Aorta (tissue), 5 donors: ENCODE data around the gene HOXB3. TPM values are rescaled to one million over a fixed set of nuclear protein-coding genes. Genes with fewer than 3 reads are reported as not detected.

Experiments
- ATAC-seq: fragments of 200-7000 bp; cut with Tn5 transposase; one replicate; pipeline ENCODE4 v1.9.1; 2022; ENCODE audit warnings: moderate library complexity; ENCODE audit not compliant: low FRiP score
- DNase-seq, 2 donors: peaks; one replicate each; pipeline ENCODE4 v3.0.0-alpha.2; 2020
- H3K27ac ChIP-seq, 2 donors: one replicate each; pipeline ENCODE4 v1.5.1; 2013; ENCODE audit warnings: low read length in 2 of 2, mild to moderate bottlenecking in 2 of 2, moderate library complexity in 2 of 2, control low read depth in 1 of 2, inconsistent platforms in 1 of 2, low read depth in 1 of 2
- H3K27me3 ChIP-seq, 2 donors: one replicate each; pipeline ENCODE4 v1.6.1; 2013; ENCODE audit warnings: control low read depth in 1 of 2, low read length in 1 of 2, mild to moderate bottlenecking in 1 of 2, moderate library complexity in 1 of 2; ENCODE audit not compliant: insufficient read depth in 2 of 2, control insufficient read depth in 1 of 2
- H3K36me3 ChIP-seq, 2 donors: one replicate each; pipeline ENCODE4 v1.6.1; 2013; ENCODE audit warnings: control low read depth in 1 of 2, low read length in 1 of 2, mild to moderate bottlenecking in 1 of 2; ENCODE audit not compliant: insufficient read depth in 2 of 2, control insufficient read depth in 1 of 2
- H3K4me1 ChIP-seq, 2 donors: one replicate each; pipeline ENCODE4 v1.6.1; 2013; ENCODE audit warnings: low read length in 2 of 2, control low read depth in 1 of 2, mild to moderate bottlenecking in 1 of 2, moderate library complexity in 1 of 2; ENCODE audit not compliant: insufficient read depth in 2 of 2, control insufficient read depth in 1 of 2
- H3K4me3 ChIP-seq, 2 donors: one replicate each; pipeline ENCODE4 v1.5.1; 2013; ENCODE audit warnings: low read length in 2 of 2, control low read depth in 1 of 2, mild to moderate bottlenecking in 1 of 2
- H3K9me3 ChIP-seq: one replicate; pipeline ENCODE4 v1.6.1; 2013; ENCODE audit warnings: mild to moderate bottlenecking, low read length; ENCODE audit not compliant: control insufficient read depth
- WGBS, 2 donors: extraction: QIAGEN DNeasy Blood & Tissue Kit; methylation state at CpG; one replicate each; pipeline ENCODE4 v1.1.7; 2013; 5-methylcytosine and 5-hydroxymethylcytosine counted together
- intact Hi-C, 2 donors: fragments of 100-400 bp; cut with DNase I; formaldehyde crosslinking; loops; one replicate each; pipeline versions ENCODE4 v1.14.2 to v1.15.0; 2022
- polyA plus RNA-seq, 2 donors: library from polyadenylated mRNA; stranded (reverse); fragments of 200-250 nt; gene quantifications; one replicate each; pipeline ENCODE4 v1.2.3, GENCODE V29; 2013
- total RNA-seq, 2 donors: library from RNA; stranded (reverse); fragmentation: NEBNext Ultra II Directional; extraction: Animal tissue kit (Norgen Biotek cat#: 25700); gene quantifications; one replicate each; pipeline ENCODE4 v1.2.1, GENCODE V29; 2021
- donor health status: healthy with polysubstance abuse.
- donor health status: Bipolar disorder and iron deficiency.
- donor health status: DM: no; HTN: no; CAD: no.
- donor health status: DM: no; HTN: no; CAD: no.
- donor health status: DM: yes; HTN: yes; CAD: no.

HOXB3 gene
- total and polyA plus RNA-seq, 4 donors = 2.4 to 62.9 (median 25.3) TPM

DNA sequence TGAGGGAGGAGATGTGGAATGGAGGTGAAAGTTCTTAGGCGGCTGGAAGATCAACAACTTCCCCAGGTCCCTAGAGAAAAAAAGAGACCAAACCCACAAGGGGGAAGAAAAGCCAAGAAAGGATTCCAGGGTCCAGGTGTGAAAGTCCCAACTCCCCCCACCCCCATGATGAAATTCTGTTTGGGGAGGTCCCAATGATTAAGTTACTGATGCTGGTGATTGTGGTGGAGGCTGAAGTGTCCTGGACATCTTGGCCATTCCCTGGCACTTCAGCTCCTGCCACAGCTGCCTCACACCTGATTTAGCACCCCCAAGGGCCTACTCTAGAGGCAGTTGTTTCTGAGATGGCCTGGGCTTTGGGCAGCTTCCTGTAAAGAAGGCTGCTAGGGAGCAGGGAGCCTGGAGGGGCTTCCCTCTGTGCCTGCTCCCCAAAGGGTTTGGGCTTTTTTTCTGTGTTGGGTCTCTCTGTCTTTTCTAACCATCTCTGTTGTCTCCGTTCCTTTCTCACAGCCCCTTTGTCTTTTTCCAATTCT is 25.0 kb downstream of the HOXB3 start:
- Histone ChIP-seq H3K9me3 (no peaks in the 10 kb centered on the region), H3K36me3 (no peaks in the 10 kb centered on the region), H3K4me3 (peak overlapping the region in 1 of 2 donors; percentile 60)

GRCh38 chr17:48564188-48565021 is 25.6 kb downstream of the HOXB3 start:
- ATAC-seq (peak; percentile 28), DNase-seq (peak in 1 of 2 donors; percentile 72)
- Histone ChIP-seq H3K27me3 (no peaks in the 10 kb centered on the region), H3K4me1 (no peaks in the 10 kb centered on the region), H3K4me3 (peak overlapping the region; percentile 21 to 60), H3K9me3 (no peaks in the 10 kb centered on the region), H3K27ac (no peak overlapping the region), H3K36me3 (no peaks in the 10 kb centered on the region)
- intact Hi-C loops = no loop called here
- 6 to 8% methylated on average over 57 to 73 of the region's 73 CpGs for WGBS, 2 donors

More for the DNA sequence above, 25.0 kb downstream of the HOXB3 start:
- Histone ChIP-seq H3K27me3 (no peaks in the 10 kb centered on the region), H3K27ac (no peak overlapping the region), H3K4me1 (peaks cover 0 to 5% of the 10 kb centered on the region in 2 donors)
- WGBS, 2 donors = 79 to 84% methylated on average over 2 of the region's 2 CpGs
- DNase-seq (no peak), ATAC-seq (no peak)
- intact Hi-C loops = no loop called here

GRCh38 chr17:48563867-48564187 is 26.2 kb downstream of the HOXB3 start:
- Histone ChIP-seq H3K9me3 (no peaks in the 10 kb centered on the region), H3K4me1 (no peaks in the 10 kb centered on the region), H3K27ac (no peak overlapping the region), H3K4me3 (peak overlapping the region; percentile 21 to 60), H3K36me3 (no peaks in the 10 kb centered on the region), H3K27me3 (no peaks in the 10 kb centered on the region)
- ATAC-seq (no peak), DNase-seq (no peak)
- intact Hi-C loops = no loop called here
- WGBS, 2 donors = 45 to 50% methylated on average over 10 of the region's 10 CpGs

GRCh38 chr17:48563385-48563838 is 26.6 kb downstream of the HOXB3 start:
- no peak for ATAC-seq
- Histone ChIP-seq H3K4me1 (no peaks in the 10 kb centered on the region), H3K36me3 (no peaks in the 10 kb centered on the region), H3K27me3 (no peaks in the 10 kb centered on the region), H3K27ac (no peak overlapping the region), H3K4me3 (no peak overlapping the region), H3K9me3 (no peaks in the 10 kb centered on the region)
- 90 to 92% methylated on average over 6 of the region's 6 CpGs for WGBS, 2 donors
- intact Hi-C loops = no loop called here
- DNase-seq = no peak

- no peak for DNase-seq
- Histone ChIP-seq H3K4me3 (no peak overlapping the region), H3K4me1 (no peaks in the 10 kb centered on the region), H3K27me3 (no peaks in the 10 kb centered on the region), H3K36me3 (no peaks in the 10 kb centered on the region), H3K9me3 (no peaks in the 10 kb centered on the region), H3K27ac (no peak overlapping the region)
- 86 to 92% methylated on average over 5 of the region's 5 CpGs for WGBS, 2 donors
- ATAC-seq = no peak
- intact Hi-C loops = no loop called here
Observed at GRCh38 chr17:48562934-48563333, 27.1 kb downstream of the HOXB3 start.

- no peaks in the 10 kb centered on the region for H3K36me3 ChIP-seq
- ATAC-seq (no peak), DNase-seq (no peak)
- no peaks in the 10 kb centered on the region for H3K9me3 ChIP-seq
- intact Hi-C loops = no loop called here
- H3K4me1 ChIP-seq = no peaks in the 10 kb centered on the region
- H3K4me3 ChIP-seq = no peak overlapping the region
- no peaks in the 10 kb centered on the region for H3K27me3 ChIP-seq
- no peak overlapping the region for H3K27ac ChIP-seq
- 86 to 90% methylated on average over 15 of the region's 15 CpGs for WGBS, 2 donors
Observed at GRCh38 chr17:48561884-48562810, 27.9 kb downstream of the HOXB3 start.

DNA sequence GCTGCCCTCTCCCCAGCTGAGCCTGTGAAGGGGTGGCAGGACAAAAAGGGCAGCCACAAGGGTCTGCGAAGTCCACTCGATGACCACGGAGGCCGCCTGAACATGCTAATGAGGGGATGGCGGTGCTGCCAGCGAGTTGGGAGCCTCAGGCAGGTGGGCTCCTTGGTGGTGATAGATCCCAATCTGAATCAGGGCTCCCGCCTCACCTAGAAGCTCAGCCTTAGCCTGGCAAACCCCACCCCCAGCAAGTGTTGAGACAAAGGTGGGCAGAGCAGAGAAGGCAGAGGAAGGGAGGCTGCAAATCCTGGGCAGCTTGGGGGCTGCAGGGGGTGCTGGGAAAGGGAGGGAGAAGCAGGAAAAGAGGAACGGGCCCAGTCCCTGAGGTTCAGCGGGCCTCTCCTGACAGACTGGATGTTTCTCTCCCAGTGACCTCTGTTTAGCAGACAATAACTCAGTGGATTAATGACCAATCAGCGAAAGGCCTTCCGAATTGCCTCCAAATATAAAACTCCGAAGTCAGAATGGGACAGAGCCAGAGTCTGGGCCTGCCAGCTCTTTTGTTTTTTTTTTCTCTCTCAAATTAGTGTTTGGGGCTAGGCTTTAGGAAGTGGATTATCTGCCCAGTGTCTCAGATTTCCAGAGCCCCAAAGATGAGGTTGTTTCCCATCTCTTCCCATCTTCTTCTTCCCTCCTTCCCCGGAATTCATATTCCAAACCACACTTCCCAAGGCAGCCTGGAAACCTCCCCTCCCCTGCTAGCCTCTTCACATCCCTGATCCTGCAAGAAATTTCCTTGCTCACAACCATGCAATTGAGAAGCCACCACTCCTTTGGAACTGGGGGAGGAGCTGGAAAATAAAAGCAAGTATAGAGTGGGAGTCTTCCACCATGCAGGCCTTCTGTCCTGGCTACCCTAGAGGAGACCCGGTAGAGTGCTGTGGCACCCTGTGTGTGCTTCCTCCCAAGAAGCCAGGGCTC is 29.9 kb downstream of the HOXB3 start:
- Histone ChIP-seq H3K27me3 (no peaks in the 10 kb centered on the region), H3K36me3 (no peaks in the 10 kb centered on the region), H3K9me3 (no peaks in the 10 kb centered on the region), H3K4me1 (no peaks in the 10 kb centered on the region), H3K4me3 (no peak overlapping the region), H3K27ac (no peak overlapping the region)
- intact Hi-C loops = no loop called here
- 42 to 62% methylated on average over 14 of the region's 14 CpGs for WGBS, 2 donors
- ATAC-seq (peak; percentile 13), DNase-seq (no peak)
